H1 (cell line): ENCODE results near the gene PVR. TPM values are rescaled to one million over a fixed set of nuclear protein-coding genes. Genes with fewer than 3 reads are reported as not detected.

Experiments used
- CTCF ChIA-PET: fragments of 300-600 bp; sonication (Branson Sonifier 250); formaldehyde crosslinking; loops from one replicate; lab custom pipeline; 2021; ENCODE audit not compliant: partially characterized antibody; lab: Charles Lee
- POLR2A ChIA-PET: fragments of 300-600 bp; sonication (Branson Sonifier 250); formaldehyde crosslinking; loops from one replicate; lab custom pipeline; 2021; ENCODE audit warnings: inconsistent platforms; ENCODE audit not compliant: partially characterized antibody; lab: Charles Lee
- DNase-seq, 2 experiments: peaks; one replicate each; pipeline versions ENCODE4 v3.0.0 to v3.0.0-alpha.2; 2010 to 2022; ENCODE audit warnings: low spot score in 2 of 2, low read depth in 1 of 2, mixed read lengths in 1 of 2
- FAIRE-seq: peaks from 2 replicates; lab custom pipeline; 2011; peaks lifted over from hg19 to GRCh38; lab: Jason Lieb, UNC
- H2AFZ ChIP-seq: 2 replicates; pipeline ENCODE4 v1.8.1; 2012; ENCODE audit warnings: low read length, inconsistent platforms
- H2AK5ac ChIP-seq: 2 replicates; pipeline ENCODE4 v1.6.1; 2013; ENCODE audit warnings: low read depth, low read length
- H2BK120ac ChIP-seq: replicated peaks from 2 replicates; pipeline ENCODE3; 2013; ENCODE audit warnings: low read depth, low read length, inconsistent platforms
- H2BK12ac ChIP-seq: 2 replicates; pipeline ENCODE4 v1.6.1; 2013; ENCODE audit warnings: low read depth, low read length
- H2BK15ac ChIP-seq: 2 replicates; pipeline ENCODE4 v1.6.1; 2013; ENCODE audit warnings: low read length
- H2BK20ac ChIP-seq: 2 replicates; pipeline ENCODE4 v1.6.1; 2013; ENCODE audit warnings: low read length
- H2BK5ac ChIP-seq: 2 replicates; pipeline ENCODE4 v1.6.1; 2013; ENCODE audit warnings: low read depth, low read length
- H3K14ac ChIP-seq: 2 replicates; pipeline ENCODE4 v1.6.1; 2013; ENCODE audit warnings: inconsistent platforms; ENCODE audit not compliant: insufficient read length
- H3K18ac ChIP-seq: 2 replicates; pipeline ENCODE4 v1.6.1; 2013; ENCODE audit warnings: low read length; ENCODE audit errors: extremely low read depth
- H3K23ac ChIP-seq: 2 replicates; pipeline ENCODE4 v1.6.1; 2013; ENCODE audit warnings: inconsistent platforms; ENCODE audit not compliant: insufficient read length
- H3K23me2 ChIP-seq: 2 replicates; pipeline ENCODE4 v1.6.1; 2013; ENCODE audit warnings: low read depth, low read length
- H3K27ac ChIP-seq: 2 replicates; pipeline ENCODE4 v1.6.1; 2011; ENCODE audit warnings: low read depth, low read length, inconsistent platforms
- H3K27me3 ChIP-seq, 4 experiments: replicated peaks in 1 of 4; 1 replicate in 1 of 4; 2 replicates in 3 of 4; pipeline versions ENCODE4 v1.6.1 to v1.8.1; 2011 to 2013; ENCODE audit warnings: low read length in 3 of 4, mild to moderate bottlenecking in 3 of 4, inconsistent platforms in 2 of 4, mixed read lengths in 2 of 4, moderate library complexity in 1 of 4; ENCODE audit not compliant: control insufficient read depth in 3 of 4, insufficient read depth in 3 of 4; ENCODE audit errors: extremely low read depth in 1 of 4
- H3K36me3 ChIP-seq, 4 experiments: 2 replicates each; pipeline versions ENCODE4 v1.6.1 to v1.8.1; 2011 to 2013; ENCODE audit warnings: mild to moderate bottlenecking in 4 of 4, low read length in 3 of 4, moderate library complexity in 2 of 4, control low read depth in 1 of 4, inconsistent platforms in 1 of 4; ENCODE audit not compliant: insufficient read depth in 4 of 4, control insufficient read depth in 2 of 4
- H3K4ac ChIP-seq: replicated peaks from 2 replicates; pipeline ENCODE3; 2013; ENCODE audit warnings: low read length, low read depth, mixed read lengths, inconsistent platforms; ENCODE audit not compliant: insufficient read length
- H3K4me1 ChIP-seq, 4 experiments: replicated peaks in 1 of 4; 1 replicate in 1 of 4; 2 replicates in 3 of 4; pipeline versions ENCODE4 v1.6.1 to v1.8.1; 2011 to 2013; ENCODE audit warnings: low read length in 3 of 4, inconsistent platforms in 2 of 4, mixed read lengths in 1 of 4; ENCODE audit not compliant: insufficient read depth in 4 of 4, control insufficient read depth in 3 of 4
- H3K4me2 ChIP-seq, 2 experiments: 2 replicates each; pipeline versions ENCODE4 v1.6.1 to v1.8.1; 2011 to 2013; ENCODE audit warnings: low read depth in 2 of 2, low read length in 2 of 2, control low read depth in 1 of 2, inconsistent platforms in 1 of 2, mild to moderate bottlenecking in 1 of 2; ENCODE audit not compliant: insufficient read depth in 1 of 2
- H3K4me3 ChIP-seq, 4 experiments: fragments of 200-600, 300-600 bp in 1 of 4; sonication (generic), shearing (Covaris generic), sonication (Bioruptor Twin) in 1 of 4; 2 replicates each; pipeline versions ENCODE4 v1.5.1 to v1.8.1; 2011 to 2016; ENCODE audit warnings: low read length in 4 of 4, low read depth in 3 of 4, control low read depth in 2 of 4, inconsistent platforms in 2 of 4, mild to moderate bottlenecking in 2 of 4, mixed read lengths in 1 of 4, moderate library complexity in 1 of 4; ENCODE audit not compliant: insufficient read depth in 2 of 4; ENCODE audit errors: extremely low read depth in 1 of 4
- H3K56ac ChIP-seq: replicated peaks from 2 replicates; pipeline ENCODE3; 2013; ENCODE audit warnings: low read depth, mild to moderate bottlenecking, mixed read lengths, low read length, inconsistent platforms; ENCODE audit not compliant: insufficient read length
- H3K79me1 ChIP-seq: 2 replicates; pipeline ENCODE4 v1.6.1; 2013; ENCODE audit warnings: low read depth, low read length, control low read depth
- H3K79me2 ChIP-seq, 2 experiments: 2 replicates each; pipeline versions ENCODE4 v1.6.1 to v1.8.1; 2012 to 2013; ENCODE audit warnings: low read length in 2 of 2, mild to moderate bottlenecking in 2 of 2, inconsistent platforms in 1 of 2; ENCODE audit not compliant: insufficient read depth in 2 of 2, control insufficient read depth in 1 of 2
- H3K9ac ChIP-seq, 4 experiments: replicated peaks in 1 of 4; 1 replicate in 1 of 4; 2 replicates in 3 of 4; pipeline versions ENCODE4 v1.6.1 to v1.8.1; 2011 to 2013; ENCODE audit warnings: low read depth in 3 of 4, low read length in 3 of 4, control low read depth in 2 of 4, mild to moderate bottlenecking in 2 of 4, moderate library complexity in 2 of 4, inconsistent platforms in 1 of 4; ENCODE audit errors: extremely low read depth in 1 of 4
- H3K9me3 ChIP-seq, 2 experiments: 2 replicates each; pipeline versions ENCODE4 v1.6.1 to v1.8.1; 2012 to 2013; ENCODE audit warnings: mild to moderate bottlenecking in 2 of 2, moderate library complexity in 2 of 2, control low read depth in 1 of 2, inconsistent platforms in 1 of 2, low read depth in 1 of 2, low read length in 1 of 2, mixed read lengths in 1 of 2; ENCODE audit not compliant: insufficient read depth in 2 of 2
- H4K20me1 ChIP-seq, 2 experiments: replicated peaks in 1 of 2; 2 replicates each; pipeline versions ENCODE3 to v1.8.1; 2011 to 2013; ENCODE audit warnings: inconsistent platforms in 2 of 2, low read length in 2 of 2, mild to moderate bottlenecking in 1 of 2; ENCODE audit not compliant: insufficient read depth in 2 of 2, control insufficient read depth in 1 of 2
- H4K5ac ChIP-seq: 2 replicates; pipeline ENCODE4 v1.6.1; 2013; ENCODE audit warnings: low read length, low read depth, mixed read lengths, inconsistent platforms; ENCODE audit not compliant: insufficient read length
- H4K8ac ChIP-seq: 2 replicates; pipeline ENCODE4 v1.8.0; 2013; ENCODE audit warnings: mild to moderate bottlenecking, moderate library complexity, low read length, inconsistent platforms; ENCODE audit not compliant: insufficient read depth; ENCODE audit errors: extremely low read depth
- H4K91ac ChIP-seq: replicated peaks from 2 replicates; pipeline ENCODE3; 2013; ENCODE audit warnings: low read length, mixed read lengths, inconsistent platforms; ENCODE audit not compliant: insufficient read length
- FOSL1 ChIP-seq: IDR thresholded peaks from 2 replicates; pipeline ENCODE4 v1.6.1; 2011; ENCODE audit warnings: mild to moderate bottlenecking, low read depth, low read length, moderate library complexity; ENCODE audit not compliant: insufficient read depth
- WGBS, 2 experiments: shearing (Covaris generic) in 1 of 2; methylation state at CpG; one replicate each; pipeline versions ENCODE4 v1.1.6 to v1.1.7; 2013 to 2015; ENCODE audit warnings: low lambda C conversion rate in 2 of 2, mixed read lengths in 2 of 2, inconsistent platforms in 1 of 2, low coverage in 1 of 2, missing lambda C conversion rate in 1 of 2; ENCODE audit not compliant: insufficient replicate concordance in 2 of 2, insufficient coverage in 1 of 2, insufficient read length in 1 of 2; ENCODE audit errors: extremely low coverage in 1 of 2, missing lambda C conversion rate in 1 of 2; 5-methylcytosine and 5-hydroxymethylcytosine counted together
- polyA plus RNA-seq, 7 experiments: library from polyadenylated mRNA; depleted of rRNA in 3 of 7; stranded (reverse) in 5 of 7; unstranded in 2 of 7; fragments of >200 nt in 5 of 7; fragments of 200-250 nt in 2 of 7; gene quantifications; 1 replicate in 5 of 7; 2 replicates in 1 of 7; 4 replicates in 1 of 7; pipeline versions ENCODE4 v1.2.1 to v1.2.3, GENCODE V29; 2011 to 2013; ENCODE audit warnings: missing spikeins in 2 of 7, mixed read lengths in 2 of 7
- total RNA-seq: library from RNA; stranded (reverse); fragmentation: NEBNext Ultra II Directional; extraction: Animal tissue kit (Norgen Biotek cat#: 25700); gene quantifications from 2 replicates; pipeline ENCODE4 v1.2.1, GENCODE V29; 2021

PVR gene
- total and polyA plus RNA-seq, 2 of the 8 experiments (the other 6 are each of a cell fraction or from before 2014, with no cell fraction given), result 13.3 to 14.8 TPM

GRCh38 chr19:44621367-44621766 lies 22.3 kb upstream of the PVR start:
- CTCF ChIA-PET, result interaction anchor here (1.0 to 1.4 kb wide), 4 partner anchors 10 to 51 kb away, joined by 3 to 6 read pairs (median 4); no protein-coding TSS in a partner anchor
- H3K23me2 ChIP-seq, result no peaks in the 10 kb centered on the region
- no peak overlapping the region for H2BK120ac ChIP-seq
- H2BK20ac ChIP-seq, result no peak overlapping the region
- no peak overlapping the region for H4K91ac ChIP-seq
- no peaks in the 10 kb centered on the region for H3K9me3 ChIP-seq
- no peak overlapping the region for H2AFZ ChIP-seq
- H4K5ac ChIP-seq, result no peak overlapping the region
- no peak overlapping the region for H3K23ac ChIP-seq
- H4K20me1 ChIP-seq, result no peaks in the 10 kb centered on the region
- no peak overlapping the region for H2BK5ac ChIP-seq
- no peak overlapping the region for H3K27ac ChIP-seq
- H3K18ac ChIP-seq, result no peak overlapping the region
- FAIRE-seq (no peak), DNase-seq (no peak)
- H3K4me1 ChIP-seq, result no peaks in the 10 kb centered on the region
- no peak overlapping the region for H2BK15ac ChIP-seq
- no peak overlapping the region for H3K4me2 ChIP-seq
- no peak overlapping the region for H4K8ac ChIP-seq
- H3K9ac ChIP-seq, result no peak overlapping the region
- H3K4me3 ChIP-seq, result no peak overlapping the region
- no peak overlapping the region for H2BK12ac ChIP-seq
- H3K4ac ChIP-seq, result no peak overlapping the region
- H3K36me3 ChIP-seq, result no peaks in the 10 kb centered on the region
- no peak overlapping the region for H3K56ac ChIP-seq
- POLR2A ChIA-PET, result no interaction called here
- no peak overlapping the region for H3K14ac ChIP-seq
- 87% methylated on average over 6 of the region's 6 CpGs; no CpG with 5 or more reads in 1 of the 2 experiments for WGBS, 2 experiments
- no peaks in the 10 kb centered on the region; a peak in 1 of 7 replicates for H3K27me3 ChIP-seq
- no peaks in the 10 kb centered on the region for H3K79me1 ChIP-seq
- H2AK5ac ChIP-seq, result no peak overlapping the region
- H3K79me2 ChIP-seq, result no peaks in the 10 kb centered on the region
- TF ChIP-seq FOSL1, result no peak
